ENCODE data around the gene EPHA3.

Gene EPHA3

GRCh38 chr3:89234620-89235019 lies 127.2 kb downstream of the EPHA3 start:
- DNase-seq, result no peak

GRCh38 chr3:89238846-89239245 lies 131.4 kb downstream of the EPHA3 start:
- DNase-seq, result no peak

DNA sequence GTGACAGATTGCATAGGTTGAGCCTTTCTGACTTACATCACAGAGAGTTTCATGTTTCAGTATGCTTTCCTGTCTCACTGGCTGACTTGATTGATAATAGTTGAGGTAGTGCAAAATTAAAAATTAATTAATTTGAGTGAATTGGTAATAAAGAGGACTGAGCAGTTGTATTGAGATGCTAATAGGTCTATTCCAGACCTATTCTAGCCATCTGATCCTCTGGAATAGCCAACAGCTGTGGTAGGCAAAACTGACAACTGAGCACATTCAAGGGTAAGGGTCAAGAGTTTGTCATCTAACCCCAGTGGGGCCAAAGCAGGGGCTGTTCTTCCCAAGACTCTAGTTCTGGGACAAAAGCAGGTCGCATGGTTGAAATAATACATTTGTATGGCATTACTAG lies 132.4 kb downstream of the EPHA3 start:
- DNase-seq, result no peak

DNA sequence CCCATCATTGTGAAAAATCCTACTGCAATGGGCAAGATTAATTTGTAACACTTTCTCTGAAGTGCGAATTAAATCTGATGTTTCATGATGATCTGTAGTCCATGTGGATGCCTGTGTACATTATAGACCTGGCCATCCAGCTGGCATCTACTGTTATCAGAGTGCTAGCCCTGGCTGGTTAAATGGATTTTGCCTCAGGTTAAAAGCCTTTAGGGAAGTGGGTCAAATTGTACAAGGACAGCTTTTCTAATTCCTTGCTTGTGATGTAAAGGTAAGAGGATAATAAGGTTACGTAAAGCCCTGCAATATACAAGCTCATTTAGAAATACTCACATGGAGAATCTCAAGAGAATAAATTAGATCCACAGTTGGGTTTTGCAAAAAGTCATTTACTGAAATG lies 138.2 kb downstream of the EPHA3 start:
- DNase-seq, result no peak

DNA sequence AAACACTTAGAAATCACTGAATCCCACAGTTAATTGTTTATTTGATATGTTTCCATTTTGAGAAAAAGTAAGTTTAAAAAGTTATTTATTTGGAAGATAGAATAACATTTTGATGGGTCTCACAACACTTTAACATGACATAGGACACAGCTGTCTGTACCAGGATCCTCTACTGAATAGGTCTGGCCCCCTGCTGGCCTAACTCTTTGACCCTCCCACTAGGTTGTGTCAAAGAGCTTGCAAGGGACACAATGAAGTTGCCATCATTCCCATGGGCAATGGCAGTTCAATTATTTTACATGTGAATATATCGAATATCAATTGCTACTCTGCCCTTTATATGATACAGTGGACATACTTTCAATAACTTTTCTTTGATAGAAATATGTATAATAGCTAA lies 138.9 kb downstream of the EPHA3 start:
- no peak for DNase-seq

- no peak for DNase-seq
Observed at GRCh38 chr3:89250742-89251141, 143.3 kb downstream of the EPHA3 start.

GRCh38 chr3:89252016-89252415 lies 144.6 kb downstream of the EPHA3 start:
- DNase-seq, result no peak

DNA sequence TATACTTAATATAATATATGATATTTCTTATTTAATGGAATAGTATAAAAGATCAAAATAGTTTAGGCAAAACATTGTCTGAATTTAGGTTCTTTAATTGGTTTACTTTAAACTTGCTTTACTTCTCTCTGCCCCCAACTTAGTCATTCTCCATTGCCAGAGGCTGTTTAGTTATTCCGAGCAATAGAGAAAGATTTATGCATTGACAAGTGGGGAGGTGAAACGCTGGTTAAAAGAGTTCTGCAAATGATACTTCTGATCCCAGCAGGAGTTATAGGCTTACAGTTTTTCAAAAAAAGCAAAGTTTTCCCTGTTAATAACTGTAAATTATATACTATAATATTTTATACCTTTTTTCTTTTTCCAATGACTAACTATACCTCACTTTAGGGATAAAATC lies 145.4 kb downstream of the EPHA3 start:
- DNase-seq, result no peak

GRCh38 chr3:89256395-89256794 lies 149.0 kb downstream of the EPHA3 start:
- DNase-seq, result no peak

DNA sequence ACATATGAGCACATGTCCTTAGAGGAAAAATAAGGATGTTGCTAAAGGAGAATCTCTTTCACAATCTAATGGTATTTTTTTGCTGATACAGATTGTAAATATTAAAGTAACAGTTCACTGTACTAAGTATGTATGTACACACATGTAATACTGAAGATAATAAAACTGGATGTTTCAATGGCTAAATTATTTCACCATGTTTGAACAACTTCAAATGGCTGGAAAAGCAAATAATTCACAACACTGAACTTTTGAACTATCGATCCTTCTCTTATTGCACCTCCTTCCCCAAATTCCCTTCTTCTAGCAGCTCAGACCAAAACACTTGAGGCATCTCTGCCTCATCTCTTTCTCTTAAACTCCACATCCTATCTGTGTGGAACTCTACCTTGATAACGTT lies 149.5 kb downstream of the EPHA3 start:
- DNase-seq, result no peak

- DNase-seq, result no peak
Observed at GRCh38 chr3:89260721-89261120, 153.3 kb downstream of the EPHA3 start.

- DNase-seq, result no peak
Observed at GRCh38 chr3:89261673-89262072, 154.3 kb downstream of the EPHA3 start.

GRCh38 chr3:89262309-89262929 lies 155.0 kb downstream of the EPHA3 start:
- DNase-seq, result no peak

DNA sequence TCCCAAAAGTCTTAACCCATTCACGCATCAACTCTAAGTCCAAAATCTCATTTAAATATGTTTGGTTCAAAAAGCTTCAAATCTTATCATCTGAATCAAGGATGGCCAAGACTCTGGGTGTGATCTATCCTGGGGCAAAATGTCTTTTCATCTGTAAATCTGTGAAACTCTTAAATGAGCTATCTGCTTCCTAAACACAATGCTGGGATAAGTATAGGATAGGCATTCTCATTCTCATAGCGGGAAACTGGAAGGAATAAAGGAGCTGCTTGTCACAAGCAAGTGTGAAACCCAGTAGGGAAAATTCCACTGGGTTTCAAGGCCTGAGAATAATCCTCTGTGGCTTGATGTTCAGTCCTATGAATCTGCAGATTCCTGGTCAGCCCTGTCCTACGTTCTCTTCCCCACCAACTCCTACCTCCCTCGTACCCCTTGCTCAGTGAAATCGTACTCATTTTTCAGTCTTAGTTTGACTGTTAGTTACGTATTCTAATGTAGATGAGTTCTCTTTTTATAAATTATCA lies 156.7 kb downstream of the EPHA3 start:
- no peak for DNase-seq

DNA sequence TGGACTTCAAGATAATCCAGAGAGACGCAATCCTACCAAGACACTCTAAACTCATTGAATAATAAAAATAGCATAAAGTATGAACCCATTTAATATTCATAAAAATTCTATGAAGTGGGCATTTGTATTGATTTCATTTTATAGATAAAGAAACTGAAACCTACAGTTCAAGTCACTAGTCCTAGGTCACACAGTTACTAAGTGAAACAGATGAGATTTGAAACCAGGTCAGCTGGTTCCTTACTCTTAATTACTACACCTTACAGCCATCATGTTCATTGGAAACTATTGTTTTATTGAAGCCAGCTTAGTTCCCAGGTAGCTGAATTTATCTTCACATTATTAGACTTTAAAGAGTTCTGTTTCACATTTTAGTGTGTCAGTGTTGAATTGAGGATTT lies 158.7 kb downstream of the EPHA3 start:
- DNase-seq, result no peak

GRCh38 chr3:89268059-89268458 lies 160.6 kb downstream of the EPHA3 start:
- no peak for DNase-seq

- DNase-seq, result no peak
Observed at GRCh38 chr3:89270201-89270600, 162.8 kb downstream of the EPHA3 start.

DNA sequence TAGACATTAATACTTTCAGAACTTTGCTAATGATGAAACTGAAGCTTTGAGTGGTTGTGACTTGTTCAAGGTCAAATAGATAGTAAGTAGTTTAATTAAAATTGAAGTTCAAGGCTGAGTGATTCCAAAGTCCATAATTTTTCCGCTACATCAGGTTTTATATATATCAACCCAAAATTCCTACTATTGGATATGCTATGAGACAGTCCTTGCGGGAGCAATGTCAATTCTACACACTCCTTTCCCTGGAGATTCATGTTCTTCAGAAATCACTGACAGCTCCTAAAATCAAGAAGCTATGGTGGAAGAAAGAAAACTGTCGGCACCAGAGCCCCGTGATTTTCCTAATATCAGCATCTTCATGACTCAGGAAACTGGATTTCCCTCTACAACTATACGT lies 167.6 kb downstream of the EPHA3 start:
- no peak for DNase-seq

GRCh38 chr3:89276116-89276515 lies 168.7 kb downstream of the EPHA3 start:
- DNase-seq, result no peak

DNA sequence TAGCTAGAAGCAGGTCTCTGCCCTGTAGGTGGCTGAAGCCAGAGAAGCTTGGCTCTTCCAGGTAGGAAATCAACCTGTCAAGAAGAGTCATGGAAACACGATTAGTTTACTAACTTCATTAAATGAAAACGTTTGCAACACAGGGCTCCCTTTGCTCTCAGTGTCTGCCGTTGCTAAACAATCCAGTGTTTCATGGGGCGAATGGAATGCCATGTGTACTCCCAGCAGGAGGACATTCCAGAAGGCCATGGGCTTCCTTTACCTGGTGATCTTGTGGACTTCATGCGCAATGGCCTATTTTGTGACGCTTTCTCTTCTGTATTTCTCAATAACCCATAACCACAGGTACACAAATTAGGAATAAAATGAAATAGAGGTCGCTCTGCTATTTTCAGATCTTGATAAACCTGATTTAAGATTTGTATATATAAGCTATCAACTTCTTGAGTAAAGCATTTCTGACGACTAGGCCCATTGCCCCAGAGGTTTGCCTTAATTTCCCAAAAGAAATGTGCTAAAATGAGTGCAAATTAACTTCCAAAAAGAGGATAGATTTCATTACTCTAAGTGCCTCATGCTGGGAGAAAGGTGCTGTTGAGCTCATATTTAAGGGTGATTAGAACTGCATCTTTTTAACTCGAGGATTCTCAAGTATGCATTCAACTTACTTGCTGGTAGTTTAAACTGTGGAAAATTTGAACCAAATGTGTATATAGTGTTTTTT lies 171.0 kb downstream of the EPHA3 start:
- DNase-seq, result no peak

DNA sequence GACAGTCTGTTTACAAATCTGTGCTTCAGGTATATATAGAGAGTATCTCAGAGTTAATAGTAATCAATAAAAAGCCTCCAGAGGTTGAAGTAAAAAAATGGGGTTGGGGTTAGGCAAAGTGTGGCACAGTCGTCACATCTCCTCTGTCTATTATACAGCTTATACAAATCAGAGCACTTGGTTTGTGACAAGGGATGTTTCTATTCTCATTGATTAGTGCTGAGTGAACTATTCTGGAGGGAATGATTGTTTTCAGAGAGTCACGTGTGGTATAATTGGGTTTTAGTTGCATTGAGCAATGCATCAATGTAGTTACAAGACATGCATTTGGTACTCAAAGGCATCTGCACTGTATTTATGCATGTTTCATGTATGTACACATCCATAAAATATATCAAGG lies 172.9 kb downstream of the EPHA3 start:
- DNase-seq, result no peak

- no peak for DNase-seq
Observed at GRCh38 chr3:89280822-89281365, 173.5 kb downstream of the EPHA3 start.

DNA sequence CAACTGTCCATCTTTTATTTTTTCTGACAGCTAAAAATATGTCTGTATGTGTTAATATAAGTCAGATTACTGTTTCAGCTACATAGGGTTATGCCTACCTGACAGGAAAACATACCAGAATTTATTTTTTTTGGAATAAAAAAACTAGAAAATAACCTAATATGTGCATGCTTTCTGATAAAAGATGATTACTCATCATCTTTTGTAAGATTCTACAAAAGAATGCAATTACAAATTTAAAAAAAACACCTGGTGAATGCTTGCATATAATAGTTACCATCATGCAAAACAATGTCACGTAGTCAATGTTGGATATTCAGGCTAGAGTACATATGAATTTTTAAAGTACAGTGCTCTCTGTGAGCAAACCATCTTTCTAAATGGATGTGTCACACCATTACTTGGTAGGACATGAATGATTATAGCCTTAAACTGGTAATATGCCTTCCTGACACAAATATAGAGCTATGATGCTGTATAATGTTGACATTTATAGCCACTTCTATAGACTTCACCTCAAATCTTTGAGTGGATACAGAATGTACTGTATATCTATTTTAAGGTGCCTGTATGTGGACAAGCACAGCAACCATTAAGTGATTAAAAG lies 180.6 kb downstream of the EPHA3 start:
- DNase-seq, result no peak

DNA sequence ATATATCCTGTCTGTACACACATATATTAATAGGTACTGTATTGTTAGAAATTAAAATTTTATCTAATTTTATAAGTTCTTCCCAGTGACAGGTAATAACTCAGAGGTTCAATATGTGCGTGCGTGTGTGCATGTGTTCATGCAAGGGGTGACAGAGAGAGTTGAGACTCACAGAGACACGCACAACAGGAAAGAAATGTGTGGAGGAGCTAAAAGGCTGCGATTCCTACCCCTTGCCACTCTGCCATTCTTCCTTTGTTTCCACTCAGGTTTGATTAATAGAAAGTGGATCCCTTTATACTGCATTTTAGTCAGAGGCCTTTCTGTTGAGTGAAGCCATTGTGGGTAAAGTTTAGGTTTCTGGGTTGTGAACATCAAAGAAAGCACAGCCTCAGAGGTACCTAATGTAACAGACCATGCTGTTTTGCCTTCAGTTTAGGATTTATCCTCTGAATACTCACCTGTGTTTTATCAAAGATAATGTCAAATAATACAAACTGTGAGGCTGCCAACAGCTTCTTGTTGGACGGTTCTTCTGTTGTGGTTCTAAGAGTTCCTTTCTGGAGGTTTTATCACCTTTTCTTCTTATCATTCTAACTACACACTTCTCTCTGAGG lies 182.3 kb downstream of the EPHA3 start:
- no peak for DNase-seq
